HepG2 (cell line): Measurements from ENCODE around the gene DUOXA2. TPM values are rescaled to one million over a fixed set of nuclear protein-coding genes. Genes with fewer than 3 reads are reported as not detected.

ENCODE experiments used
- ESRRA ChIP-seq: sonication (generic); formaldehyde crosslinking; IDR thresholded peaks from 2 replicates; pipeline ENCODE4 v1.5.1; 2020; ENCODE audit warnings: mild to moderate bottlenecking, low read depth, missing genetic modification reagents
- KAT7 ChIP-seq: IDR thresholded peaks from 2 replicates; pipeline ENCODE4 v1.6.1; 2018; ENCODE audit warnings: borderline replicate concordance, missing compliant biosample characterization
- MLLT10 ChIP-seq: sonication (generic); formaldehyde crosslinking; IDR thresholded peaks from 2 replicates; pipeline ENCODE4 v1.4.0; 2020; ENCODE audit warnings: missing genetic modification reagents
- NR2F6 ChIP-seq, 2 experiments: IDR thresholded peaks; 2 replicates each; pipeline ENCODE4 v1.6.1; 2016; ENCODE audit warnings: antibody characterized with exemption in 1 of 2, mild to moderate bottlenecking in 1 of 2
- PHF8 ChIP-seq: sonication (generic); formaldehyde crosslinking; IDR thresholded peaks from 2 replicates; pipeline ENCODE4 v1.5.0; 2020; ENCODE audit warnings: missing genetic modification reagents
- RARG ChIP-seq: sonication (generic); formaldehyde crosslinking; IDR thresholded peaks from 2 replicates; pipeline ENCODE4 v1.4.0; 2020; ENCODE audit warnings: low read depth, mild to moderate bottlenecking, missing genetic modification reagents
- SIN3A ChIP-seq: IDR thresholded peaks from 2 replicates; pipeline ENCODE4 v1.6.1; 2011; ENCODE audit warnings: low read depth, mild to moderate bottlenecking, control low read depth, low read length, borderline replicate concordance
- SYNCRIP ChIP-seq: fragments of 200-400 bp; formaldehyde crosslinking; IDR thresholded peaks from 2 replicates; pipeline ENCODE4 v1.6.1; 2018; ENCODE audit warnings: mild to moderate bottlenecking, low read depth, low read length; ENCODE audit not compliant: insufficient read depth
- ZNF224 ChIP-seq: sonication (generic); formaldehyde crosslinking; IDR thresholded peaks from 2 replicates; pipeline ENCODE4 v1.5.0; 2020; ENCODE audit warnings: mild to moderate bottlenecking, missing genetic modification reagents
- ZNF567 ChIP-seq: sonication (generic); formaldehyde crosslinking; IDR thresholded peaks from 2 replicates; pipeline ENCODE4 v1.8.1; 2023; ENCODE audit warnings: mild to moderate bottlenecking, missing genetic modification reagents, borderline replicate concordance
- ZNF746 ChIP-seq: sonication (generic); formaldehyde crosslinking; IDR thresholded peaks from 2 replicates; pipeline ENCODE4 v1.8.0; 2022; ENCODE audit warnings: mild to moderate bottlenecking, missing genetic modification reagents
- ZNF749 ChIP-seq: sonication (generic); formaldehyde crosslinking; IDR thresholded peaks from 2 replicates; pipeline ENCODE4 v1.8.0; 2022; ENCODE audit warnings: mild to moderate bottlenecking, missing genetic modification reagents, moderate library complexity, borderline replicate concordance
- polyA plus RNA-seq, 8 experiments: library from polyadenylated mRNA; depleted of rRNA in 3 of 8; stranded (reverse) in 7 of 8; unstranded in 1 of 8; fragments of >200 nt; fragmentation: Illumina TruSeq in 4 of 8; extraction: Trizol in 4 of 8; gene quantifications; 2 replicates each; pipeline versions ENCODE4 v1.2.1 to v1.2.3, GENCODE V29; 2011 to 2016; ENCODE audit warnings: low read depth in 4 of 8, missing spikeins in 1 of 8, mixed read lengths in 1 of 8; ENCODE audit not compliant: insufficient read depth in 1 of 8
- total RNA-seq, 5 experiments: library from RNA; depleted of rRNA; stranded (reverse); fragments of >200 nt; fragmentation: Illumina TruSeq; extraction: Trizol; gene quantifications; 2 replicates each; pipeline ENCODE4 v1.2.3, GENCODE V29; 2016; ENCODE audit warnings: low read depth in 1 of 5
- TF ChIP-seq, protein P1 (sequence below): sonication (generic); formaldehyde crosslinking; conservative IDR thresholded peaks from 2 replicates; pipeline ENCODE4 v1.8.1; 2023; ENCODE audit warnings: missing genetic modification reagents
- TF ChIP-seq, protein P2 (sequence below): sonication (generic); formaldehyde crosslinking; IDR thresholded peaks from 2 replicates; pipeline ENCODE4 v1.4.0; 2020; ENCODE audit warnings: missing genetic modification reagents
- TF ChIP-seq, protein P3 (sequence below), 2 experiments: sonication (generic) in 1 of 2; formaldehyde crosslinking in 1 of 2; IDR thresholded peaks; 2 replicates each; pipeline versions ENCODE4 v1.4.0 to v1.6.1; 2018 to 2020; ENCODE audit warnings: missing genetic modification reagents in 2 of 2, borderline replicate concordance in 1 of 2, low read depth in 1 of 2, mild to moderate bottlenecking in 1 of 2, missing biosample characterization in 1 of 2
- TF ChIP-seq, protein P4 (sequence below): sonication (generic); formaldehyde crosslinking; IDR thresholded peaks from 2 replicates; pipeline ENCODE4 v1.5.0; 2020; ENCODE audit warnings: missing genetic modification reagents, mild to moderate bottlenecking, borderline replicate concordance
- TF ChIP-seq, protein P5 (sequence below): sonication (generic); formaldehyde crosslinking; IDR thresholded peaks from 2 replicates; pipeline ENCODE4 v1.5.1; 2020; ENCODE audit warnings: mild to moderate bottlenecking, moderate library complexity, missing genetic modification reagents

The DUOXA2 gene
- total and polyA plus RNA-seq, 2 of the 13 experiments (the other 11 are each of a cell fraction or from before 2014, with no cell fraction given): 0.32 TPM; not detected in 1

DNA sequence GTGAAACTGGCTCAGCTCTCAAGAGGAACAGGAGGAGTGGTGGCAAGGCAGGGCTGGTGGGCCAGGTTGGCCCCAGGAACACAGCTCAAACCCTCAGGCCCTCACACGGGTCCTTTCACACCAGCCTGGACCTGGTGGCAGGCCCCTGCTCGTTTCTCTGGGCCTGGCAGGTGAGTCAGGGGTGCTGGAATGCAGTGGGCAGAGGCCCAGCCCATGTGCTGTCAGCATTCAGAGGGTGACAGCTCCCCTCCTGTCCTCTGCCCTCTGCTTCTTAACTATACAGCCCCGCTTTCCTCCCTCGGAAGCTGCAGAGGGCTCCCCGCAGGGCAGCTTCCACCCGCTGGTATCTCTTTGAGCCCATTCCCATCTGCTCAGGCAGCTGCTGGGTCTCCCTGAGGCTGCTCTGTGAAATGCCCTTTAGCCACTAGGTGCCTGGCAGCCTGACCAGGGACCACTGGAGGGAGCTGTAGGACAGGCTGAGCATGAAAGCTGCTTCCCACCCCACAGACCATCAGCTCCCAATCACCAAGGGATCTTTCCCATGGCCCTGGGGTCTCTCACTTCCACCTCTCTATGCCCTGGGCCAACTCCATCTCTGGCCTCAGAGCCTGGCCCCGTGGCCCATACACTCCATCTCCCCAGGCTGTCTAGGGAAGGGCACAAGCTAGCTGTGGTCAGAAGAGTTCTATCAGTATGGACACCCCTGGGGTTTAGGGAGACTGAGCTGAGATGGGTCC is 48.8 kb downstream of the DUOXA2 start (continued):
- TF ChIP-seq NR2F6 (IDR thresholded peaks at IDR 0.05) (no peak), NR2F6 (CRISPR knock-in tag; IDR thresholded peaks at IDR 0.05) (no peak), SIN3A (no peak), ZNF749 (CRISPR knock-in tag) (no peak), SYNCRIP (no peak), ZNF567 (CRISPR knock-in tag) (0 out of 2 replicates have a peak, but pooled peaks have one; percentile 44), ZNF746 (no peak), PHF8 (no peak), ESRRA (CRISPR knock-in tag) (no peak), RARG (CRISPR knock-in tag) (no peak), MLLT10 (CRISPR knock-in tag) (no peak), KAT7 (CRISPR knock-in tag) (no peak), ZNF224 (no peak)
- TF ChIP-seq, protein P1, sequence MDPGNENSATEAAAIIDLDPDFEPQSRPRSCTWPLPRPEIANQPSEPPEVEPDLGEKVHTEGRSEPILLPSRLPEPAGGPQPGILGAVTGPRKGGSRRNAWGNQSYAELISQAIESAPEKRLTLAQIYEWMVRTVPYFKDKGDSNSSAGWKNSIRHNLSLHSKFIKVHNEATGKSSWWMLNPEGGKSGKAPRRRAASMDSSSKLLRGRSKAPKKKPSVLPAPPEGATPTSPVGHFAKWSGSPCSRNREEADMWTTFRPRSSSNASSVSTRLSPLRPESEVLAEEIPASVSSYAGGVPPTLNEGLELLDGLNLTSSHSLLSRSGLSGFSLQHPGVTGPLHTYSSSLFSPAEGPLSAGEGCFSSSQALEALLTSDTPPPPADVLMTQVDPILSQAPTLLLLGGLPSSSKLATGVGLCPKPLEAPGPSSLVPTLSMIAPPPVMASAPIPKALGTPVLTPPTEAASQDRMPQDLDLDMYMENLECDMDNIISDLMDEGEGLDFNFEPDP (CRISPR knock-in tag): no peak
- TF ChIP-seq, protein P2, sequence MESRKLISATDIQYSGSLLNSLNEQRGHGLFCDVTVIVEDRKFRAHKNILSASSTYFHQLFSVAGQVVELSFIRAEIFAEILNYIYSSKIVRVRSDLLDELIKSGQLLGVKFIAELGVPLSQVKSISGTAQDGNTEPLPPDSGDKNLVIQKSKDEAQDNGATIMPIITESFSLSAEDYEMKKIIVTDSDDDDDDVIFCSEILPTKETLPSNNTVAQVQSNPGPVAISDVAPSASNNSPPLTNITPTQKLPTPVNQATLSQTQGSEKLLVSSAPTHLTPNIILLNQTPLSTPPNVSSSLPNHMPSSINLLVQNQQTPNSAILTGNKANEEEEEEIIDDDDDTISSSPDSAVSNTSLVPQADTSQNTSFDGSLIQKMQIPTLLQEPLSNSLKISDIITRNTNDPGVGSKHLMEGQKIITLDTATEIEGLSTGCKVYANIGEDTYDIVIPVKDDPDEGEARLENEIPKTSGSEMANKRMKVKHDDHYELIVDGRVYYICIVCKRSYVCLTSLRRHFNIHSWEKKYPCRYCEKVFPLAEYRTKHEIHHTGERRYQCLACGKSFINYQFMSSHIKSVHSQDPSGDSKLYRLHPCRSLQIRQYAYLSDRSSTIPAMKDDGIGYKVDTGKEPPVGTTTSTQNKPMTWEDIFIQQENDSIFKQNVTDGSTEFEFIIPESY (CRISPR knock-in tag): no peak
- TF ChIP-seq, protein P3, sequence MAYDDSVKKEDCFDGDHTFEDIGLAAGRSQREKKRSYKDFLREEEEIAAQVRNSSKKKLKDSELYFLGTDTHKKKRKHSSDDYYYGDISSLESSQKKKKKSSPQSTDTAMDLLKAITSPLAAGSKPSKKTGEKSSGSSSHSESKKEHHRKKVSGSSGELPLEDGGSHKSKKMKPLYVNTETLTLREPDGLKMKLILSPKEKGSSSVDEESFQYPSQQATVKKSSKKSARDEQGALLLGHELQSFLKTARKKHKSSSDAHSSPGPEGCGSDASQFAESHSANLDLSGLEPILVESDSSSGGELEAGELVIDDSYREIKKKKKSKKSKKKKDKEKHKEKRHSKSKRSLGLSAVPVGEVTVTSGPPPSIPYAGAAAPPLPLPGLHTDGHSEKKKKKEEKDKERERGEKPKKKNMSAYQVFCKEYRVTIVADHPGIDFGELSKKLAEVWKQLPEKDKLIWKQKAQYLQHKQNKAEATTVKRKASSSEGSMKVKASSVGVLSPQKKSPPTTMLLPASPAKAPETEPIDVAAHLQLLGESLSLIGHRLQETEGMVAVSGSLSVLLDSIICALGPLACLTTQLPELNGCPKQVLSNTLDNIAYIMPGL (CRISPR knock-in tag; IDR thresholded peaks at IDR 0.05; ENCODE audit: borderline replicate concordance in 1 of 2, low read depth in 1 of 2): peak; percentile 38 to 77; a peak in 1 of 4 replicates
- TF ChIP-seq, protein P4, sequence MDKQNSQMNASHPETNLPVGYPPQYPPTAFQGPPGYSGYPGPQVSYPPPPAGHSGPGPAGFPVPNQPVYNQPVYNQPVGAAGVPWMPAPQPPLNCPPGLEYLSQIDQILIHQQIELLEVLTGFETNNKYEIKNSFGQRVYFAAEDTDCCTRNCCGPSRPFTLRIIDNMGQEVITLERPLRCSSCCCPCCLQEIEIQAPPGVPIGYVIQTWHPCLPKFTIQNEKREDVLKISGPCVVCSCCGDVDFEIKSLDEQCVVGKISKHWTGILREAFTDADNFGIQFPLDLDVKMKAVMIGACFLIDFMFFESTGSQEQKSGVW (CRISPR knock-in tag): no peak
- TF ChIP-seq, protein P5, sequence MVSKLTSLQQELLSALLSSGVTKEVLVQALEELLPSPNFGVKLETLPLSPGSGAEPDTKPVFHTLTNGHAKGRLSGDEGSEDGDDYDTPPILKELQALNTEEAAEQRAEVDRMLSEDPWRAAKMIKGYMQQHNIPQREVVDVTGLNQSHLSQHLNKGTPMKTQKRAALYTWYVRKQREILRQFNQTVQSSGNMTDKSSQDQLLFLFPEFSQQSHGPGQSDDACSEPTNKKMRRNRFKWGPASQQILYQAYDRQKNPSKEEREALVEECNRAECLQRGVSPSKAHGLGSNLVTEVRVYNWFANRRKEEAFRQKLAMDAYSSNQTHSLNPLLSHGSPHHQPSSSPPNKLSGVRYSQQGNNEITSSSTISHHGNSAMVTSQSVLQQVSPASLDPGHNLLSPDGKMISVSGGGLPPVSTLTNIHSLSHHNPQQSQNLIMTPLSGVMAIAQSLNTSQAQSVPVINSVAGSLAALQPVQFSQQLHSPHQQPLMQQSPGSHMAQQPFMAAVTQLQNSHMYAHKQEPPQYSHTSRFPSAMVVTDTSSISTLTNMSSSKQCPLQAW (CRISPR knock-in tag): peak; percentile 81
